H1 (cell line): ENCODE data around the gene CA14. TPM values are rescaled to one million over a fixed set of nuclear protein-coding genes. Genes with fewer than 3 reads are reported as not detected.

Source experiments
- BACH1 ChIP-seq: IDR thresholded peaks from 2 replicates; pipeline ENCODE4 v1.6.1; 2012; ENCODE audit warnings: low read length, improper control_type of control experiment
- BRCA1 ChIP-seq: IDR thresholded peaks from 2 replicates; pipeline ENCODE4 v1.6.1; 2012; ENCODE audit warnings: low read depth, low read length, improper control_type of control experiment
- CBX5 ChIP-seq: fragments of 300-800, 300-1000 bp; sonication (generic); IDR thresholded peaks from 2 replicates; pipeline ENCODE4 v1.7.1; 2016; ENCODE audit warnings: antibody characterized with exemption, low read length, low read depth
- CHD7 ChIP-seq: fragments of 300-600 bp; sonication (generic); IDR thresholded peaks from 2 replicates; pipeline ENCODE4 v1.7.1; 2012; ENCODE audit warnings: low read length, moderate library complexity, mild to moderate bottlenecking, inconsistent platforms; ENCODE audit not compliant: insufficient replicate concordance
- HDAC2 ChIP-seq, 2 experiments: fragments of 300-600 bp in 1 of 2; sonication (generic) in 1 of 2; IDR thresholded peaks; 2 replicates each; pipeline ENCODE4 v1.6.1; 2011 to 2012; ENCODE audit warnings: low read depth in 2 of 2, low read length in 2 of 2, mild to moderate bottlenecking in 2 of 2, moderate library complexity in 2 of 2, borderline replicate concordance in 1 of 2, inconsistent platforms in 1 of 2
- JUND ChIP-seq: IDR thresholded peaks from 2 replicates; pipeline ENCODE4 v1.6.1; 2011; ENCODE audit warnings: mild to moderate bottlenecking, improper control_type of control experiment, low read length
- NANOG ChIP-seq: IDR thresholded peaks from 2 replicates; pipeline ENCODE4 v1.6.1; 2011; ENCODE audit warnings: low read length, low read depth, mild to moderate bottlenecking, inconsistent platforms; ENCODE audit not compliant: insufficient read depth, poor library complexity, severe bottlenecking
- NRF1 ChIP-seq: IDR thresholded peaks from 2 replicates; pipeline ENCODE4 v1.6.1; 2011; ENCODE audit warnings: mild to moderate bottlenecking, low read depth, low read length, improper control_type of control experiment
- SAP30 ChIP-seq: fragments of 300-600 bp; sonication (generic); IDR thresholded peaks from 2 replicates; pipeline ENCODE4 v1.7.1; 2012; ENCODE audit warnings: low read length, moderate library complexity, mild to moderate bottlenecking, inconsistent platforms; ENCODE audit not compliant: insufficient read depth, insufficient replicate concordance
- SUZ12 ChIP-seq: fragments of 200-600 bp; sonication (generic); IDR thresholded peaks from 2 replicates; pipeline ENCODE4 v1.6.1; 2012; ENCODE audit warnings: mild to moderate bottlenecking, inconsistent platforms, low read length, moderate library complexity, mixed read lengths
- polyA plus RNA-seq, 7 experiments: library from polyadenylated mRNA; depleted of rRNA in 3 of 7; stranded (reverse) in 5 of 7; unstranded in 2 of 7; fragments of >200 nt in 5 of 7; fragments of 200-250 nt in 2 of 7; gene quantifications; 1 replicate in 5 of 7; 2 replicates in 1 of 7; 4 replicates in 1 of 7; pipeline versions ENCODE4 v1.2.1 to v1.2.3, GENCODE V29; 2011 to 2013; ENCODE audit warnings: missing spikeins in 2 of 7, mixed read lengths in 2 of 7
- total RNA-seq: library from RNA; stranded (reverse); fragmentation: NEBNext Ultra II Directional; extraction: Animal tissue kit (Norgen Biotek cat#: 25700); gene quantifications from 2 replicates; pipeline ENCODE4 v1.2.1, GENCODE V29; 2021

Gene CA14
- total and polyA plus RNA-seq, 2 of the 8 experiments (the other 6 are each of a cell fraction or from before 2014, with no cell fraction given), result 52.3 to 105 TPM

GRCh38 chr1:150268705-150269403 is 11.3 kb downstream of the CA14 start, which contains the start of gene APH1A (continued):
- TF ChIP-seq BRCA1 (no peak), HDAC2 (IDR thresholded peaks at IDR 0.05; ENCODE audit: borderline replicate concordance in 1 of 2, low read depth in 2 of 2, low read length in 2 of 2) (peak in 1 of 2 experiments; percentile 85; a peak in 1 of 4 replicates), BACH1 (peak; percentile 28; the same call in 1 of the 2 replicates), NANOG (no peak), NRF1 (no peak), SAP30 (no peak), CHD7 (peak; percentile 45), CBX5 (no peak), SUZ12 (no peak), JUND (no peak)
